WTC11 (cell line): ENCODE data around the gene CNTNAP5. TPM values are rescaled to one million over a fixed set of nuclear protein-coding genes. Genes with fewer than 3 reads are reported as not detected.

Experiments
- ATAC-seq: fragments of 200-7000 bp; cut with Tn5 transposase; 2 replicates; pipeline ENCODE4 v1.10.0; 2021; ENCODE audit warnings: mild to moderate bottlenecking, moderate library complexity
- CTCF ChIA-PET: fragments of 300-600 bp; sonication (Branson Sonifier 250); formaldehyde crosslinking; loops from one replicate; lab custom pipeline; 2021; ENCODE audit warnings: antibody characterized with exemption; lab: Charles Lee
- POLR2A ChIA-PET: fragments of 350-600 bp; sonication (Branson Sonifier 250); formaldehyde crosslinking; loops from one replicate; lab custom pipeline; 2021; ENCODE audit warnings: antibody characterized with exemption; lab: Charles Lee
- DNase-seq: peaks from one replicate; pipeline ENCODE4 v3.0.0; 2021; ENCODE audit warnings: low spot score
- H3K27ac Mint-ChIP-seq: 2 replicates; pipeline ENCODE4 v1.8.0; 2021; ENCODE audit warnings: mixed read lengths
- H3K27me3 Mint-ChIP-seq: 2 replicates; pipeline ENCODE4 v1.8.0; 2021; ENCODE audit warnings: low read depth, mild to moderate bottlenecking, moderate library complexity, mixed read lengths
- H3K36me3 Mint-ChIP-seq: 2 replicates; pipeline ENCODE4 v1.8.0; 2021; ENCODE audit warnings: mixed read lengths
- H3K4me1 Mint-ChIP-seq: 2 replicates; pipeline ENCODE4 v1.8.0; 2022; ENCODE audit warnings: mixed read lengths
- H3K4me3 Mint-ChIP-seq: 2 replicates; pipeline ENCODE4 v1.8.0; 2021; ENCODE audit warnings: mild to moderate bottlenecking, moderate library complexity, mixed read lengths
- H3K9me3 Mint-ChIP-seq: 2 replicates; pipeline ENCODE4 v1.8.0; 2021; ENCODE audit warnings: mixed read lengths
- CBFB ChIP-seq: sonication (generic); formaldehyde crosslinking; IDR thresholded peaks from 2 replicates; pipeline ENCODE4 v1.8.1; 2022; ENCODE audit warnings: mild to moderate bottlenecking, low read depth, missing genetic modification reagents
- CREB1 ChIP-seq: sonication (generic); formaldehyde crosslinking; IDR thresholded peaks from 2 replicates; pipeline ENCODE4 v1.8.0; 2023; ENCODE audit warnings: mild to moderate bottlenecking, missing genetic modification reagents
- EMX1 ChIP-seq: fragments of 250-450 bp; sonication (Bioruptor Pico); IDR thresholded peaks from 2 replicates; pipeline ENCODE4 v1.8.0; 2021; ENCODE audit warnings: mild to moderate bottlenecking
- GABPB1 ChIP-seq: sonication (generic); formaldehyde crosslinking; IDR thresholded peaks from 2 replicates; pipeline ENCODE4 v1.8.1; 2023; ENCODE audit warnings: mild to moderate bottlenecking, missing genetic modification reagents
- IRF2 ChIP-seq: sonication (generic); formaldehyde crosslinking; IDR thresholded peaks from 2 replicates; pipeline ENCODE4 v1.8.0; 2022; ENCODE audit warnings: low read depth, missing genetic modification reagents, borderline replicate concordance
- JAZF1 ChIP-seq: fragments of 250-450 bp; sonication (Bioruptor Pico); IDR thresholded peaks from 2 replicates; pipeline ENCODE4 v1.9.0; 2021; ENCODE audit warnings: moderate library complexity, mild to moderate bottlenecking, inconsistent platforms
- MYBL2 ChIP-seq: sonication (generic); formaldehyde crosslinking; IDR thresholded peaks from 2 replicates; pipeline ENCODE4 v1.8.1; 2023; ENCODE audit warnings: mild to moderate bottlenecking, moderate library complexity, missing genetic modification reagents
- NFYB ChIP-seq: sonication (generic); formaldehyde crosslinking; conservative IDR thresholded peaks from 2 replicates; pipeline ENCODE4 v1.8.0; 2022; ENCODE audit warnings: low read depth, missing genetic modification reagents
- OVOL2 ChIP-seq: fragments of 250-450 bp; sonication (Bioruptor Pico); IDR thresholded peaks from 2 replicates; pipeline ENCODE4 v1.9.0; 2021; ENCODE audit warnings: mild to moderate bottlenecking, borderline replicate concordance
- ZNF219 ChIP-seq: sonication (generic); formaldehyde crosslinking; IDR thresholded peaks from 2 replicates; pipeline ENCODE4 v1.8.0; 2023; ENCODE audit warnings: missing genetic modification reagents, mild to moderate bottlenecking, borderline replicate concordance
- ZNF396 ChIP-seq: fragments of 250-450 bp; sonication (Bioruptor Pico); IDR thresholded peaks from 2 replicates; pipeline ENCODE4 v1.8.0; 2021; ENCODE audit warnings: mild to moderate bottlenecking, moderate library complexity, borderline replicate concordance
- total RNA-seq: library from RNA; stranded (reverse); gene quantifications from 3 replicates; pipeline ENCODE4 v1.2.3, GENCODE V29; 2021
- TF ChIP-seq, protein P1 (sequence below): sonication (generic); formaldehyde crosslinking; IDR thresholded peaks from 2 replicates; pipeline ENCODE4 v1.8.0; 2023; ENCODE audit warnings: missing genetic modification reagents, mild to moderate bottlenecking, borderline replicate concordance
- TF ChIP-seq, protein P2 (sequence below): sonication (generic); formaldehyde crosslinking; IDR thresholded peaks from 2 replicates; pipeline ENCODE4 v1.8.1; 2022; ENCODE audit warnings: low read depth, missing genetic modification reagents, borderline replicate concordance
- TF ChIP-seq, protein P3 (sequence below): sonication (generic); formaldehyde crosslinking; IDR thresholded peaks from 2 replicates; pipeline ENCODE4 v1.8.1; 2023; ENCODE audit warnings: mild to moderate bottlenecking, missing genetic modification reagents
- TF ChIP-seq, protein P4 (sequence below): sonication (generic); formaldehyde crosslinking; IDR thresholded peaks from 2 replicates; pipeline ENCODE4 v1.8.0; 2022; ENCODE audit warnings: mild to moderate bottlenecking, missing genetic modification reagents

Gene CNTNAP5
- total RNA-seq, 1 experiment from 2014 or later = 0.22 TPM

DNA sequence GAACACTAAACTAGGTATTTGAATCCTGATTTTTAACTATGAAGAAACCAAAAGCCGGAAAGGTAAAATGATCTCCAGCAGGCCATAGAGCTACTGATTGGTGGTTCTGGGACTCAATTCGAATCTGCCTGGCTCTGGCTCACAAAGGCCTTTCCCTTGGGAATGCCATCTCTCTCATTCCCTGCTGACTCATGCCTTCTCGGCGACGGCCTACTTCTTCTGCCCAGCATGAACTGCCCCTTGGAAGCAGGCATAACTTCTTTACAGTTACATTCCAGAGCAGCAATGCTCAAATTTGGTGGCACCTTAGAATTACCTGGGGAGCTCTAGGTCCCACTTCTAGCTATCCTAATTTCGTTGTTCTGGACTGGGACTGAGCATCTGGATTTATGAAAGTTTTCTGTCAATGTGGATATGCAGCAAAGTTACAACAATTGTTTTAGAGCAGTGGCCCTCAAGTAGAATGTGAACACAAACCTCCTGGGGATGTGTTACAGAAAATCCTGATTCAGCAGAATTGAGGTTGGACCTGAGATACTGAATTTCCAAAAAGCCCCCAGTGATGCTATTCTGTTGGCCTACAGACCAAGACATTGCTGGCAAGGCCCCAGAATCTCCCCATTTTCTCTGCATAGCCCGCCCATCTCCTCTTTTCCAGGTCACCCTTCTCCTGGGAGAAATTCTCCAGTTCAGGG, 261.1 kb downstream of the CNTNAP5 start:
- Mint-ChIP-seq H3K27me3 (no peaks in the 10 kb centered on the region; the same call in 1 of the 2 replicates), H3K4me1 (peaks cover 15% of the 10 kb centered on the region)
- ATAC-seq = peak; percentile 80

DNA sequence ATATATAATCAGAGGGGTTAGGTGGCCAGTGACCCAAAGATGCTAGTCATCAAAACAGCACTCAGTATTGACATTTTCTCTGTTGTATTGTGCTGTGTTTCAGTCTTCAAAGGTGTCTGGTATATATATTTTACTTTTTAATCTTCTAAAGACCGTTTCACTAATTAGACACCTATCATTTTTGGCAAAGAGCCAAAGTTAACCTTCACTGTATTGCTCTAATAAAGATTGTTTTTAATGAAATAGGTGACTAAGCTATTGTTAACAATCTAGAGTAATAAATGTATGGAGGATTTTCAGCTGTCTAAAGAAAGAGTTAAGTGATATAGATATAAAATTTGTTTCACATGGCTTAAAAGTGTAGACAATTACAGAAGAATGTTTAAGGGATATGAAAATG, 264.0 kb downstream of the CNTNAP5 start:
- ChIA-PET POLR2A (no interaction called here), CTCF (interaction anchor here (0.6 kb wide), 1 partner anchor 1006 kb away, joined by 5 read pairs; no protein-coding TSS in a partner anchor)
- TF ChIP-seq NFYB = no peak
- Mint-ChIP-seq H3K4me1 (peaks cover 14% of the 10 kb centered on the region), H3K4me3 (no peak overlapping the region), H3K27me3 (no peaks in the 10 kb centered on the region; the same call in 1 of the 2 replicates), H3K36me3 (no peaks in the 10 kb centered on the region), H3K9me3 (peaks cover 3% of the 10 kb centered on the region), H3K27ac (no peak overlapping the region)
- no peak for DNase-seq
- no peak for ATAC-seq

More for the DNA sequence above, 261.1 kb downstream of the CNTNAP5 start:
- Mint-ChIP-seq H3K4me3 (no peak overlapping the region), H3K36me3 (peaks cover 4% of the 10 kb centered on the region; the same call in 1 of the 2 replicates), H3K27ac (no peak overlapping the region), H3K9me3 (peaks cover 8% of the 10 kb centered on the region)
- TF ChIP-seq CREB1 (CRISPR knock-in tag) = no peak
- no peak for TF ChIP-seq NFYB
- ChIA-PET CTCF (interaction anchor here (1.0 kb wide), 1 partner anchor 259 kb away, joined by 3 read pairs; no protein-coding TSS in a partner anchor), POLR2A (no interaction called here)
- no peak for DNase-seq

DNA sequence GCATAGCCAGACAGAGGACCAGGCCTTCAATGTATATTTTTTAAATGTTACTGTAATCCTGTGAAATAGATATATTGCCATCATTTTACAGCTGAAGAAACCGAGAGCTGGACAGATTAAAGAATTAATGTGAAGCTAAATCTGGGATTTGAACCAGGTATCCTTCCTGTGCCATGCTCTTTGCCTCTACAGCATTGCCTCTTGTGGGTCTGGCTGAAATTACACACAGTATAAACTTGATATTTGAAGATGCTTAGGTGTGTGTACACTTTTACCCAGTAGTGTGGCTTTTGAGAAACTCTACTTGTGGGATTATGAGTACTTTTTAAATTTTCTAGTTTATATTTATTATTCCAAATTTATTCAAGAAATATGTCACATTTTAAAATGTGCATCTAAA, 264.5 kb downstream of the CNTNAP5 start:
- ChIA-PET CTCF (interaction anchor here (0.6 kb wide), 1 partner anchor 1006 kb away, joined by 5 read pairs; no protein-coding TSS in a partner anchor), POLR2A (no interaction called here)
- no peak for DNase-seq
- Mint-ChIP-seq H3K4me1 (peaks cover 14% of the 10 kb centered on the region), H3K4me3 (no peak overlapping the region), H3K27ac (no peak overlapping the region), H3K36me3 (no peaks in the 10 kb centered on the region), H3K9me3 (peaks cover 3% of the 10 kb centered on the region), H3K27me3 (no peaks in the 10 kb centered on the region; the same call in 1 of the 2 replicates)
- no peak for ATAC-seq
- TF ChIP-seq, protein P1, sequence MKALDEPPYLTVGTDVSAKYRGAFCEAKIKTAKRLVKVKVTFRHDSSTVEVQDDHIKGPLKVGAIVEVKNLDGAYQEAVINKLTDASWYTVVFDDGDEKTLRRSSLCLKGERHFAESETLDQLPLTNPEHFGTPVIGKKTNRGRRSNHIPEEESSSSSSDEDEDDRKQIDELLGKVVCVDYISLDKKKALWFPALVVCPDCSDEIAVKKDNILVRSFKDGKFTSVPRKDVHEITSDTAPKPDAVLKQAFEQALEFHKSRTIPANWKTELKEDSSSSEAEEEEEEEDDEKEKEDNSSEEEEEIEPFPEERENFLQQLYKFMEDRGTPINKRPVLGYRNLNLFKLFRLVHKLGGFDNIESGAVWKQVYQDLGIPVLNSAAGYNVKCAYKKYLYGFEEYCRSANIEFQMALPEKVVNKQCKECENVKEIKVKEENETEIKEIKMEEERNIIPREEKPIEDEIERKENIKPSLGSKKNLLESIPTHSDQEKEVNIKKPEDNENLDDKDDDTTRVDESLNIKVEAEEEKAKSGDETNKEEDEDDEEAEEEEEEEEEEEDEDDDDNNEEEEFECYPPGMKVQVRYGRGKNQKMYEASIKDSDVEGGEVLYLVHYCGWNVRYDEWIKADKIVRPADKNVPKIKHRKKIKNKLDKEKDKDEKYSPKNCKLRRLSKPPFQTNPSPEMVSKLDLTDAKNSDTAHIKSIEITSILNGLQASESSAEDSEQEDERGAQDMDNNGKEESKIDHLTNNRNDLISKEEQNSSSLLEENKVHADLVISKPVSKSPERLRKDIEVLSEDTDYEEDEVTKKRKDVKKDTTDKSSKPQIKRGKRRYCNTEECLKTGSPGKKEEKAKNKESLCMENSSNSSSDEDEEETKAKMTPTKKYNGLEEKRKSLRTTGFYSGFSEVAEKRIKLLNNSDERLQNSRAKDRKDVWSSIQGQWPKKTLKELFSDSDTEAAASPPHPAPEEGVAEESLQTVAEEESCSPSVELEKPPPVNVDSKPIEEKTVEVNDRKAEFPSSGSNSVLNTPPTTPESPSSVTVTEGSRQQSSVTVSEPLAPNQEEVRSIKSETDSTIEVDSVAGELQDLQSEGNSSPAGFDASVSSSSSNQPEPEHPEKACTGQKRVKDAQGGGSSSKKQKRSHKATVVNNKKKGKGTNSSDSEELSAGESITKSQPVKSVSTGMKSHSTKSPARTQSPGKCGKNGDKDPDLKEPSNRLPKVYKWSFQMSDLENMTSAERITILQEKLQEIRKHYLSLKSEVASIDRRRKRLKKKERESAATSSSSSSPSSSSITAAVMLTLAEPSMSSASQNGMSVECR (CRISPR knock-in tag) = no peak
- TF ChIP-seq MYBL2 (CRISPR knock-in tag) = no peak
- TF ChIP-seq JAZF1 (CRISPR knock-in tag) = no peak
- no peak for TF ChIP-seq CBFB (CRISPR knock-in tag)
- no peak for TF ChIP-seq GABPB1
- TF ChIP-seq, protein P2, sequence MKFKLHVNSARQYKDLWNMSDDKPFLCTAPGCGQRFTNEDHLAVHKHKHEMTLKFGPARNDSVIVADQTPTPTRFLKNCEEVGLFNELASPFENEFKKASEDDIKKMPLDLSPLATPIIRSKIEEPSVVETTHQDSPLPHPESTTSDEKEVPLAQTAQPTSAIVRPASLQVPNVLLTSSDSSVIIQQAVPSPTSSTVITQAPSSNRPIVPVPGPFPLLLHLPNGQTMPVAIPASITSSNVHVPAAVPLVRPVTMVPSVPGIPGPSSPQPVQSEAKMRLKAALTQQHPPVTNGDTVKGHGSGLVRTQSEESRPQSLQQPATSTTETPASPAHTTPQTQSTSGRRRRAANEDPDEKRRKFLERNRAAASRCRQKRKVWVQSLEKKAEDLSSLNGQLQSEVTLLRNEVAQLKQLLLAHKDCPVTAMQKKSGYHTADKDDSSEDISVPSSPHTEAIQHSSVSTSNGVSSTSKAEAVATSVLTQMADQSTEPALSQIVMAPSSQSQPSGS = no peak
- TF ChIP-seq ZNF396 (CRISPR knock-in tag) = no peak
- no peak for TF ChIP-seq IRF2 (CRISPR knock-in tag)
- TF ChIP-seq, protein P3, sequence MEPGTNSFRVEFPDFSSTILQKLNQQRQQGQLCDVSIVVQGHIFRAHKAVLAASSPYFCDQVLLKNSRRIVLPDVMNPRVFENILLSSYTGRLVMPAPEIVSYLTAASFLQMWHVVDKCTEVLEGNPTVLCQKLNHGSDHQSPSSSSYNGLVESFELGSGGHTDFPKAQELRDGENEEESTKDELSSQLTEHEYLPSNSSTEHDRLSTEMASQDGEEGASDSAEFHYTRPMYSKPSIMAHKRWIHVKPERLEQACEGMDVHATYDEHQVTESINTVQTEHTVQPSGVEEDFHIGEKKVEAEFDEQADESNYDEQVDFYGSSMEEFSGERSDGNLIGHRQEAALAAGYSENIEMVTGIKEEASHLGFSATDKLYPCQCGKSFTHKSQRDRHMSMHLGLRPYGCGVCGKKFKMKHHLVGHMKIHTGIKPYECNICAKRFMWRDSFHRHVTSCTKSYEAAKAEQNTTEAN = no peak
- no peak for TF ChIP-seq ZNF219
- TF ChIP-seq, protein P4, sequence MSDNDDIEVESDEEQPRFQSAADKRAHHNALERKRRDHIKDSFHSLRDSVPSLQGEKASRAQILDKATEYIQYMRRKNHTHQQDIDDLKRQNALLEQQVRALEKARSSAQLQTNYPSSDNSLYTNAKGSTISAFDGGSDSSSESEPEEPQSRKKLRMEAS (CRISPR knock-in tag) = no peak
- no peak for TF ChIP-seq EMX1 (CRISPR knock-in tag)
- no peak for TF ChIP-seq OVOL2
